GM18858 (cell line): Measurements from ENCODE around the gene CHRNA7.

Source experiments
- ATAC-seq: cut with Tn5 transposase; IDR thresholded peaks from one replicate; pipeline ENCODE4 v1.9.1; 2021; ENCODE audit not compliant: unreplicated experiment

The CHRNA7 gene

GRCh38 chr15:32067115-32067514 is 36.8 kb downstream of the CHRNA7 start:
- no peak for ATAC-seq

GRCh38 chr15:32089851-32090359 is 59.6 kb downstream of the CHRNA7 start:
- no peak for ATAC-seq

DNA sequence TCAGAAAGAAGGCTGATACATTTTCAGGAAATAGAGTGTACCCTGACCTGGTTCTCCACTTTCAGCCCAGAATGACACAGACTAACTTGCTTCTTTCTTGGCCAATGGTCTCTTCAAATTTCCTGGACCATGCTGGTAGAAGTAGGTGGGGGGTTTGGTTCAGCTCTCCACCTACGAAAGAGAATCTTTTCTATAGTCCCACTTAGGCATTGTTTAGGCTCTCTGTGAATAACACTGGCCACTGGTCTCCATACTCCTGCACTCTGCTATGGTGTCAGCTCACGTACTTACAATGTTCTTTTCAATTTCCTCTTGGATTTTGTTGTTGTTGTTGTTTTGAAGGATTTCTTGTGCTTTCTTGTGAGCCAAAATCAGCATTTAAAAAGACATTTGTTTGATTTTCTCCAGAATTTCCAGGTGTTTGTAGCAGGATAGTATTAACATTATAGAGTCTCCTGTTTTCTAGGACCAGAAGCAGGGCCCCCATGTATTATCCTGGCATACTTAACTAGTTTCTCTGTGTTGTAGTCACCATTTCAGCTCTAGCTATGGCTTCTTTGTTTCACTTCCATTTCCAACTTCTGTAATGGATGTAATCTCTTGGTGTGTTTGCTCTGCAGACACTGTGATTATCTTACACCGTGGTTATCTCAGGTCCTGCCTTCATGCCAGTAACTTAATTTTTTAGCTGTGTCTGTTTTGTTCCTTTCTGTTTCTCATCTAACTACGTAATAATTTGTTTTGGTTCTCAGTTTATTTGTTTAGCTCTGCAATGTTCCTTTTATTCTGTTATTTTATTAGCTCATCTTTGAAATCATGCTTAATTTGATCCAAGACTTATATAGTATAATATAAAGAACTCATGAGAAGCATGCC is 61.4 kb downstream of the CHRNA7 start:
- ATAC-seq, result no peak

GRCh38 chr15:32096213-32096612 is 65.9 kb downstream of the CHRNA7 start:
- no peak for ATAC-seq

DNA sequence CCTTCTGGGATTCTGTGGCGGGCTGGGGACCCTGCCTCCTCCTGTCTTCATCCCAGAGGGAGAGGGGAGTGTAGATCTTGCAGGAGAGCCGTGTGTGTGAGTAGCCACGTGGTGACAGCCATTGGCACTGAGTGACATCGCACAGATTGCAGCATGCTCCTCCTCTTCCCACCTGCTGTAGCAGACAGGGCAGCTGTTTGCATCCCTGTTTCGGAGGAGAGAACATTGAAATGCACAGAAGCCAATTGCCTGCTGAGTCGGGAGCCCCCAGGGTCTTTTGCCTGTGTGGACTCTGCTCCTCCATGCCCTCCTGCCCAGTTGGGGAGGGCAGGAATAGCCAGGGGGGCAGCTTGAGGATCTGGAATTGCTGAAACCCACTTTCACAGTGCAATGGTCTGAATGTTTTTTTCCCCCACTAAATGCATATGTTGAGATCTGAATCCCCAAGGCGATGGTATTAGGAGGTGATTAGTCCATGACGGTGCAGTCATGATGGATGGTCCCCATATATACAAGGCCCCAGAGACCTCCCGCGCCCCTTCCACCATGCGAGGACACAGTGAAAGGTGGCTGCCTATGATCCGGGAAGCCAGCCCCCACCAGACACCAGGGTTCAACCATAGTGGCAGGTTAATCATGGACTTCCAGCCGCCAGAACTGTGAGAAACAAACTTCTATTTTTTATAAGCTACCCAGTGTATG is 66.8 kb downstream of the CHRNA7 start:
- no peak for ATAC-seq

DNA sequence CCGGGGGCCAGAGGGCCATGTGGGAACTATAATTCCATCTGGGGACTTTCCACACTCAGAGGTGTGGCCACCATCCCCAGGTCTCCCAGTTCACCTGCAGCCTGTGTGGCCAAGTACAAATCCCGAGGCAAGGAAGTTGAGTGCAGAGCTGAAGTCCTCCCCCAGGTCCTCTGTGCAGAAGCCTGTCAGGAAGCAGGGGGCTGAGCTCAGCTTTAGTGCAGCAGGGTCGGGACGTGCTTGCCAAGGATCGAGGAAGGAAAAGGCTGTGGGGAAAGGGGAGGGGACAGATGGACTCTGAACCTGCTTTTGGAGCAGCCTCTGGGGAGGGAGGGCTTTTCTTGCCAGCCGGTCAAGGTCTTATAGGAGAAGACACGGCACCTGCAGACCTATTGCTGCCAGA is 67.7 kb downstream of the CHRNA7 start:
- ATAC-seq, result no peak

DNA sequence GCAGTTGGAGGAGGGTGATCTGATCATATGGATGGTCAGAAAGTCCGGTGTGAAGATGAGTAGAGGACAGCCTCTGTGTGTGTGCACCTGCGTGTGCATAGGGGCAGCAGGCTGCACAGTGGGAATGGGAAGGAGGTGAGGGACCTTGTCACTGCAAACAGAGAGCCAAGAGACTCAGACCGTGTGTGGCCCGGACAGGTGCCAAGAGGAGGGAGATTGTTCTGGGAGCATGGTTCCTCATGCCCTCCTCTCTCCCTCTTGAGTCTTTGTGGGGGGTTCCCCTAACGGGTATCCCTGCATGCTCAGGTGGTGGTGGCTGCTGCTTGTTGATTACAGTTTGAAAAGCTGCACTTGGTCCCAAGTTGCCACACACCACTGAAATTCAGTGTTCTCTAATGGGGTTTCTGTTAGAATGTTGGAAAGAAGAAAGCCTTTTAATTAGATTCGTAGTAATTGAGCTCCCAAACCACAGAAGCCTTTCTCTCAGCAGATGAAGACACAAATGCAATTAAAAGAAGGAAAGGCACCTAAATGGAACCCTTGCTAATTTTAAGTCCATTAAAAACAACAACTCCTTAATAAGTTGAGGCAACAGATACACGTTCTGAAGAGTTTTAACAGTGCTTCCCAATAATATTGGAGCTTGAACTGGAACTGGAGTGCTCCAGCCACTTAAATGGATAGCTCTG is 68.9 kb downstream of the CHRNA7 start:
- no peak for ATAC-seq

GRCh38 chr15:32099956-32100684 is 69.8 kb downstream of the CHRNA7 start:
- no peak for ATAC-seq

- no peak for ATAC-seq
Measured at GRCh38 chr15:32104061-32104995, 74.0 kb downstream of the CHRNA7 start.

GRCh38 chr15:32105258-32106241 is 75.2 kb downstream of the CHRNA7 start:
- ATAC-seq, result no peak

- ATAC-seq, result no peak
Measured at GRCh38 chr15:32106401-32107381, 76.4 kb downstream of the CHRNA7 start.

DNA sequence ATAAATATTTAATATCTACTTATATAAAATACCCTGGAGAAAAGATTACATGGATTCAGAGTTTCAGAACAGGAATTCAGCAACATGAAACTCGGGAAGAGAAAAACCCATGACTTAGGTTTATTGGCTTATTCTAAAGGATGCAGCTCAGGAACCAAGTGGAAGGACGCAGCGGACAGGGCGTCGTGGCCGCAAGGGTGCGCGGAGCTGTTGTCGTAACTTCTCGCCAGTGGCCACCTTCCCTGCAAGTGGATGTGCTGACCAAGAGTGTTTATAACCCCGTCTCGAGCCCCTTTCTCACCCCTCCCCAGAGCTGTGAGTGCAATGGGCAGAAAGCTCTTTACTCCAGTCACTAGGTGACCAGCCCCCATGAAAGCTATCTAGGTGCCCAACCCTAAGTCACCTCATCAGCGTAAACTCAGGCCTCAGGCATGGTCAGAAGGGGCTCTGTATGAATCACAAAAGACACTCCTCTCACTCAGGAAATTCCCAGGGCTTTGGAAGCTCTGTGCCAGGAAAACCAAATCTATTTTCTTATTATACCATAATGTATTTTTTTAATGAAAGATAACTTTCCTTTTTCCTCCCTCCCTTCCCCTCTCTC is 77.3 kb downstream of the CHRNA7 start:
- ATAC-seq, result no peak

DNA sequence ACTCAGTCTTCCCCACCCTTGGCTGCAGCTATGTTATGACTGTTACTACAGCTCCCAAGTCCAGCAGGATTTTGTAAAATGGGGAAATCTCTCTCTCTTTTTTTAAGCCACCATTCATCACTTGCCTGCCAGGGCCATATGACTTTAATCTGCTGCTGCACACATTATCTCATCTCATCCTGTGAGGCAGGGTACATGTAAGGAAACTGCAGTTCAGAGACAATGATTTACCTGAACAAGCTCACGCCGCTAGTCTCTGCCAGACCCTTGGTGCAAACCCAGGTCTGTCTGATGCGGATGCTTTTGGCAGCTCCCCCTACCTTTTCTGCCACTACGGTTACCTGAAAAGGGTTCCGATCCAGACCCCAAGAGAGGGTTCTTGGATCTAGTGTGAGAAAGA is 78.3 kb downstream of the CHRNA7 start:
- ATAC-seq, result no peak

- no peak for ATAC-seq
Measured at GRCh38 chr15:32112101-32112500, 81.8 kb downstream of the CHRNA7 start.

DNA sequence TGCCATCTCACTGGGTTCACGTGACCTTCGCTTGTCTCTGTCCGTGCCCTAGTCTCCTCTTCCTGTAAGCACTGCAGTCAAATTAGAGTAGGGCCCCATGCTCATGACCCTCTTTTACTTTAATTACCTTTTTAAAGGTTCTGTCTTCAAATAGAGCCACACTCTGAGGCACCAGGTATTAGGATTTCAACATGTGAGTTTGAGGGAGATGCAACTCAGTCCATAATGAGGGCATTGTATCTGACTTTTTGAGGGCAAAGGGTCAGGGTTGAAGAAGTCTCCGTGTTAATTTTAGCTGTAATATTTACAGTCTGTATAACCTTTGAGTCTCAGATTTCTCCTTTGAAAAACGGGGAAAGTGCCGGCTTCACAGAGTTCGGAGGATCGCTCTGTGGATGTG is 82.9 kb downstream of the CHRNA7 start:
- no peak for ATAC-seq

- ATAC-seq, result no peak
Measured at GRCh38 chr15:32117122-32117521, 86.8 kb downstream of the CHRNA7 start.

DNA sequence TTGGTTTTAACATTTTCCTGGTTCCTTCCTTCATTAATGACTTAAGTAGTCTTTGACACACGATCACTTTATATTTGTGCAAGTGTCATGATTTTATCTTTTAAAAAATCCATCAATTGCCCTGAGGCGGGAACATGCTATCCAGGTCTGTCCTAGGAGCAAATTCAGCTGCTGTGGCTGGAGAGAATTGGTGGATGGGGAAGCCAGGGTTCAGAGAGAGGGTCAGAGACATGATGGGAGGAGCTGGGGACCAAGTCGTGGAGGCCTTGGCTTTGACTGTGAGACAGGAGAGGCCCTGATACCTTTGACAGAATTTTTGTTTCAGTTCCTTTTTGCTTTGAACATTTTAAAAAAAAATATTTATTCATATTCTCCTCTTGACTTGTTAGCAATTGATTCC is 89.0 kb downstream of the CHRNA7 start:
- no peak for ATAC-seq
